Mesendoderm (in vitro differentiated cells): ENCODE measurements around the gene CSAD.
"Not testable (repeated sequence)": the region's sequence is repeated elsewhere in the genome, so short reads cannot be mapped to it uniquely, and the experiment has no call there.

Source experiments
- DNase-seq: peaks from one replicate; pipeline ENCODE4 v3.0.0; 2013
- H2AK5ac ChIP-seq: 2 replicates; pipeline ENCODE4 v1.6.1; 2013; ENCODE audit warnings: low read length, inconsistent platforms
- H2BK120ac ChIP-seq: 2 replicates; pipeline ENCODE4 v1.6.1; 2013; ENCODE audit warnings: low read depth, mild to moderate bottlenecking, low read length, moderate library complexity, mixed read lengths
- H2BK15ac ChIP-seq: replicated peaks from 2 replicates; pipeline ENCODE4 v1.6.1; 2013; ENCODE audit warnings: low read depth, mild to moderate bottlenecking, moderate library complexity
- H2BK5ac ChIP-seq: 2 replicates; pipeline ENCODE4 v1.6.1; 2013; ENCODE audit warnings: low read length, inconsistent platforms
- H3K18ac ChIP-seq: 2 replicates; pipeline ENCODE4 v1.6.1; 2013; ENCODE audit warnings: mild to moderate bottlenecking, low read length, mixed read lengths
- H3K23ac ChIP-seq: one replicate; pipeline ENCODE4 v1.6.1; 2013; ENCODE audit warnings: low read length
- H3K27ac ChIP-seq: 2 replicates; pipeline ENCODE4 v1.5.1; 2013; ENCODE audit warnings: low read depth, mild to moderate bottlenecking, inconsistent platforms, low read length, moderate library complexity
- H3K27me3 ChIP-seq: 2 replicates; pipeline ENCODE4 v1.6.1; 2013; ENCODE audit warnings: low read length, control low read depth, mild to moderate bottlenecking, inconsistent platforms; ENCODE audit not compliant: insufficient read depth, poor library complexity
- H3K36me3 ChIP-seq: 2 replicates; pipeline ENCODE4 v1.6.1; 2013; ENCODE audit warnings: low read length, inconsistent platforms; ENCODE audit not compliant: control insufficient read depth, insufficient read depth
- H3K4ac ChIP-seq: one replicate; pipeline ENCODE4 v1.6.1; 2013; ENCODE audit warnings: low read depth, mild to moderate bottlenecking, low read length, moderate library complexity
- H3K4me1 ChIP-seq: 2 replicates; pipeline ENCODE4 v1.6.1; 2013; ENCODE audit warnings: low read depth, low read length, inconsistent platforms; ENCODE audit not compliant: control insufficient read depth
- H3K4me2 ChIP-seq: 2 replicates; pipeline ENCODE4 v1.6.1; 2013; ENCODE audit warnings: low read length
- H3K4me3 ChIP-seq: 2 replicates; pipeline ENCODE4 v1.5.1; 2013; ENCODE audit warnings: mild to moderate bottlenecking, low read length
- H3K56ac ChIP-seq: one replicate; pipeline ENCODE4 v1.6.1; 2013; ENCODE audit warnings: low read length
- H3K79me1 ChIP-seq: 2 replicates; pipeline ENCODE4 v1.6.1; 2013; ENCODE audit warnings: low read length, inconsistent platforms
- H3K79me2 ChIP-seq: 2 replicates; pipeline ENCODE4 v1.6.1; 2013; ENCODE audit warnings: mild to moderate bottlenecking, low read length; ENCODE audit not compliant: control insufficient read depth, insufficient read depth
- H3K9ac ChIP-seq: 2 replicates; pipeline ENCODE4 v1.6.1; 2013; ENCODE audit warnings: low read length, inconsistent platforms
- H4K5ac ChIP-seq: one replicate; pipeline ENCODE4 v1.6.1; 2013; ENCODE audit warnings: low read length
- H4K8ac ChIP-seq: one replicate; pipeline ENCODE4 v1.6.1; 2013; ENCODE audit warnings: low read depth, mild to moderate bottlenecking, control low read depth, low read length, moderate library complexity
- WGBS: extraction: QIAGEN DNeasy Blood & Tissue Kit; methylation state at CpG from one replicate; pipeline ENCODE4 v1.1.7; 2013; ENCODE audit warnings: low lambda C conversion rate, missing lambda C conversion rate; ENCODE audit not compliant: insufficient coverage; ENCODE audit errors: extremely low coverage; 5-methylcytosine and 5-hydroxymethylcytosine counted together

Gene CSAD

DNA sequence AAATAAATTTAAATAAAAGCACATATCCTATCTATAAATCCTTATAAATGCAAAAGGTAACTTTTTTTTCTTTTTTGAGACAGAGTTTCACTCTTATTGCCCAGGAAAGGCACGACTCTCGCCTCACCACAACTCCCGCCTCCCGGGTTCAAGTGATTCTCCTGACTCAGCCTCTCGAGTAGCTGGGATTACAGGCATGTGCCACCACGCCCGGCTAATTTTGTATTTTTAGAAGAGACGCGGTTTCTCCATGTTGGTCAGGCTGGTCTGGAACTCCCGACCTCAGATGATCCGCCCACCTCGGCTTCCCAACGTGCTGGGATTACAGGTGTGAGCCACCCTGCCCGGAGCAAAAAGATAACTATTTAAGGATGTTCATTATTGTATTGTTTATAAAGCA is 1.9 kb downstream of the CSAD start:
- not testable (repeated sequence) for H3K18ac ChIP-seq, H3K79me1 ChIP-seq, H2BK15ac ChIP-seq, H3K4me1 ChIP-seq, H3K36me3 ChIP-seq, H2BK5ac ChIP-seq, DNase-seq, H2BK120ac ChIP-seq, H4K5ac ChIP-seq, H3K23ac ChIP-seq, H3K79me2 ChIP-seq, H3K9ac ChIP-seq, H3K4ac ChIP-seq, H3K4me2 ChIP-seq, H2AK5ac ChIP-seq, H3K27me3 ChIP-seq, H3K56ac ChIP-seq, H3K4me3 ChIP-seq, H4K8ac ChIP-seq, H3K27ac ChIP-seq
- WGBS: no CpG with 5 or more reads among the region's 14 CpGs

DNA sequence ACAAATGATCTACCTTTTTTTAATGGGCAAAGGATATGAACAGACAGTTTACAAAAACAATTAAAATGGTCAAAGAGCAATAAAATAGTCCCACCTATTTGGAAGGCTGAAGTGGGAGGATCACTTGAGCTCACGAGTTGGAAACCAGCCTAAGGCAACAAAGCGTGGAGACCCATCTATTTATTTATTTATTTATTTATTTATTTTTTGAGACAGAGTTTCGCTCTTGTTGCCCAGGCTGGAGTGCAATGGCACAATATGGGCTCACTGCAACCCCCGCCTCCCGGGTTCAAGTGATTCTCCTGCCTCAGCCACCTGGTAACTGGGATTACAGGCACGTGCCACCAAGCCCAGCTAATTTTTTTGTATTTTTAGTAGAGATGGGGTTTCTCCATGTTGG is 3.3 kb downstream of the CSAD start:
- not testable (repeated sequence) for H2BK15ac ChIP-seq, H2BK120ac ChIP-seq, H4K5ac ChIP-seq, H3K27ac ChIP-seq, H3K4ac ChIP-seq, H3K79me2 ChIP-seq, H3K4me2 ChIP-seq, H3K79me1 ChIP-seq, H2AK5ac ChIP-seq, H3K9ac ChIP-seq, H3K4me3 ChIP-seq, DNase-seq, H2BK5ac ChIP-seq, H4K8ac ChIP-seq, H3K27me3 ChIP-seq, H3K36me3 ChIP-seq, H3K4me1 ChIP-seq, H3K56ac ChIP-seq, H3K23ac ChIP-seq, H3K18ac ChIP-seq
- no CpG with 5 or more reads among the region's 6 CpGs for WGBS

DNA sequence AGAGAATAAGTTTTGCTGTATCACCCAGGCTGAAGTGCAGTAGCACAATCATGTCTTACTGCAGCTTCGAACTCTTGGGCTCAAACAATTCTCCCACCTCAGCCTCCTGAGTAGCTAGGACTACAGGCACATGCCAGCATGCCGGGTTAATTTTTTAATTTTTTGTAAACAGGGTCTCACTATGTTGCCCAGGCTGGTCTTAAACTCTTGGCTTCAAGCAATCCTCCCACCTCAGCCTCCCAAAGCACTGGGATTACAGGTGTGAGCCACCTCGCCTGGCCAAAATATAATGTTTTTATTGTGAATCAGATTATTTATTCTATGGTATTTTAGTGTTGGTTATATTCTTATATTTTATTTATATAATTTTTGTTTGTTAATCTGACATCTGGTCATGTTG is 4.0 kb downstream of the CSAD start:
- H2AK5ac ChIP-seq: no peak overlapping the region
- H3K79me1 ChIP-seq: peaks cover under 1% of the 10 kb centered on the region
- H3K4me1 ChIP-seq: peaks cover 7% of the 10 kb centered on the region

DNA sequence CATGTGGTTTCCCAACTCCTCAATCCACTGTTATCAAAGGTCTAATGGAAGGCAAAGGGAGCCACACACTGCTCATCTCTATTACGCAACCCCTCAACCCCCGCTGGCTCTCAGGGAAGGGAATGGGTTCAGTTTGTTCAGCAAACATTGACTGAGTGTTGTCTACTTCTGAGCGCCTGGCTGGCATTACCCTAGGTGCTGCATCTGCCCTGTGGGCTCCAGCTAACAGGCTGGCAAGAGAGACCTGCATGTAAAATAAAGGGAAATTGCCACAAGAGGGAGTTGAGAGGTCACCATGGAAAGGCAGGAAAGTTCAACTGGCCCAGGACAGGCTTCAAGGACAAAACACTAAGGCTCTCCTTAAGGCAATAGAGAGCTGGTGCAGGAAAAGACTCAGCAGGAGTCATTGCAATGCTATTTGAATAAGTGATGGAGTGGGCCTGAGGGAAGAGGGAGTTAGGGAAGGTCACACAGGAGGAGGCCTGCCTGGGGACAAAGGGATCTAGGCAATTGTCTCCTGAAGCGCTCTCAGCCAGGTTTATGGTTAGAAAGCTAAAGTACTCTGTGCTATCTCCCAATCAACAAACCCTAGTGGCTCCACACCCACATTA is 5.7 kb downstream of the CSAD start:
- Histone ChIP-seq H3K4me3 (no peak overlapping the region), H3K27ac (peak overlapping the region; percentile 29), H2BK120ac (no peak overlapping the region), H4K8ac (no peak overlapping the region), H3K36me3 (no peaks in the 10 kb centered on the region), H3K4me1 (peaks cover 11% of the 10 kb centered on the region), H4K5ac (no peak overlapping the region), H3K9ac (peak overlapping the region; percentile 47), H3K27me3 (no peaks in the 10 kb centered on the region), H3K4ac (no peak overlapping the region), H3K79me2 (no peaks in the 10 kb centered on the region), H3K79me1 (no peaks in the 10 kb centered on the region), H2BK15ac (no peak overlapping the region), H3K23ac (no peak overlapping the region), H2AK5ac (peak overlapping the region; percentile 97), H3K18ac (no peak overlapping the region), H3K4me2 (peak overlapping the region; percentile 26), H2BK5ac (no peak overlapping the region), H3K56ac (peak overlapping the region; percentile 74)
- WGBS: no CpG with 5 or more reads among the region's 4 CpGs
- peak; percentile 99 for DNase-seq

More for the DNA sequence above, 4.0 kb downstream of the CSAD start:
- Histone ChIP-seq H3K36me3 (no peaks in the 10 kb centered on the region), H3K27ac (no peak overlapping the region), H4K8ac (no peak overlapping the region), H4K5ac (no peak overlapping the region), H2BK15ac (no peak overlapping the region), H3K79me2 (no peaks in the 10 kb centered on the region), H3K4ac (no peak overlapping the region), H3K18ac (no peak overlapping the region), H2BK5ac (no peak overlapping the region), H3K4me2 (no peak overlapping the region), H3K23ac (no peak overlapping the region), H3K9ac (no peak overlapping the region), H3K56ac (no peak overlapping the region), H3K27me3 (no peaks in the 10 kb centered on the region), H3K4me3 (no peak overlapping the region), H2BK120ac (no peak overlapping the region)
- WGBS: no CpG with 5 or more reads among the region's 3 CpGs
- DNase-seq: no peak

DNA sequence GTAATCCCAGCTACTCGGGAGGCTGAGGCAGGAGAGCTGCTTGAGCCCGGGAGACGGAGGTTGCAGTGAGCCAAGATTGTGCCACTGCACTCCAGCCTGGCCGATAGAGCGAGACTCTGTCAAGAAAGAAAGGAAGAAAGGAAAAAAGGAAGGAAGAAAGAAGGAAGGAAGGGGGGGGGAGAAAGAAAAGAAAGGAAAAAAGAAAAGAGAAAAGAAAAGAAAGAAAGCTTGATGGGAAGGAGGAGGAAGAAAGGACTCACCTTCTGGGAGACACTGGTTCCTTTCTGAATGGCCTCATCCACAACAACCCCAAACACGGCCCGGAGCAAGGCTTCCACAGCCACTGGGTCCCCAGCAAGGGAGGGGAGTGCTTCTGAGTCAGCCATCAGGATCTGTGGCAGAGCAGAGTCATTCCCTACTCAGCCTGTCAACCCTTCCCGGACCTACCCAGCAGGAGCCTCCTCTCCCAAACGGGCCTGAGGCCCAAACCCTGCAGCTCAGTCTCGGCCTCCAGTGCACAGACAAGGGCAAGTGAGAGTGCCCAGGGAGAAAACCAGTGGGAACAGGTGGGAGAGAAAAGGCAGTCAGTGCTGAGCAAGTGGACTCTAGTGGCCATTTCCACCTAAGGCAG is 7.5 kb downstream of the CSAD start:
- no peak overlapping the region for H3K27ac ChIP-seq
- no peak overlapping the region for H3K4ac ChIP-seq
- WGBS: no CpG with 5 or more reads among the region's 10 CpGs
- no peak overlapping the region for H3K9ac ChIP-seq
- H3K79me2 ChIP-seq: no peaks in the 10 kb centered on the region
- H3K4me3 ChIP-seq: no peak overlapping the region
- H3K27me3 ChIP-seq: no peaks in the 10 kb centered on the region
- H3K23ac ChIP-seq: no peak overlapping the region
- H4K8ac ChIP-seq: no peak overlapping the region
- no peak overlapping the region for H4K5ac ChIP-seq
- H3K4me2 ChIP-seq: no peak overlapping the region
- no peak overlapping the region for H3K18ac ChIP-seq
- DNase-seq: no peak
- H3K56ac ChIP-seq: no peak overlapping the region
- no peak overlapping the region for H2BK120ac ChIP-seq
- no peaks in the 10 kb centered on the region for H3K79me1 ChIP-seq
- H2AK5ac ChIP-seq: no peak overlapping the region
- no peak overlapping the region for H2BK15ac ChIP-seq
- H3K36me3 ChIP-seq: no peaks in the 10 kb centered on the region
- no peak overlapping the region for H2BK5ac ChIP-seq
- peaks cover 12% of the 10 kb centered on the region for H3K4me1 ChIP-seq

DNA sequence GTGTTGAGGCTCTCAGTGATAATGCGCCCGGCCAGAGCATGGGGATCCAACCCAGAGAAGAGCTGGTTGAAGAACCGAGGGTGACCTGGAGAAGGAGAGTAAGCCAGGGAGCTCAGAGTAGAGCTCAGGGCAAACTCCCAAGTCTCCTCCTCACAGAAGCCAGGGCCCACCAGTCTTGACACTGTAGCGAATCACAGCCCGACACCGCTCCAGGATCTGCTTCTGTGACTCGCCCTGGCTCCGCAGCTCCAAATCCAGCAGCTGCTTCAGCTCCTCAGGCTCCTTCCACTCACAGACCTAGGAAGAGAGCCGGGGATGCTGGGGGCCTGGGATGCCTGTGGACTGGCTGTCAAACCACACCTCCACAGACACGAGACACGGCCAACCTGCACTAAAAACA is 8.4 kb downstream of the CSAD start:
- no peaks in the 10 kb centered on the region for H3K79me2 ChIP-seq
- no peaks in the 10 kb centered on the region for H3K27me3 ChIP-seq
- H3K27ac ChIP-seq: no peak overlapping the region
- H3K79me1 ChIP-seq: no peaks in the 10 kb centered on the region
- no peak overlapping the region for H2BK5ac ChIP-seq
- H3K4me2 ChIP-seq: no peak overlapping the region
- H3K18ac ChIP-seq: no peak overlapping the region
- H3K9ac ChIP-seq: no peak overlapping the region
- no peak overlapping the region for H2AK5ac ChIP-seq
- H2BK15ac ChIP-seq: no peak overlapping the region
- peaks cover 12% of the 10 kb centered on the region for H3K4me1 ChIP-seq
- H4K8ac ChIP-seq: no peak overlapping the region
- H3K4me3 ChIP-seq: no peak overlapping the region
- no peak overlapping the region for H3K56ac ChIP-seq
- DNase-seq: no peak
- H3K4ac ChIP-seq: no peak overlapping the region
- no peak overlapping the region for H4K5ac ChIP-seq
- no CpG with 5 or more reads among the region's 11 CpGs for WGBS
- no peaks in the 10 kb centered on the region for H3K36me3 ChIP-seq
- H3K23ac ChIP-seq: no peak overlapping the region
- no peak overlapping the region for H2BK120ac ChIP-seq
